ENCODE data around the gene NCOA7. TPM values are rescaled to one million over a fixed set of nuclear protein-coding genes. Genes with fewer than 3 reads are reported as not detected.

The NCOA7 gene
- total and polyA plus RNA-seq, 9 of the 15 experiments (the other 6 are each of a cell fraction or from before 2014, with no cell fraction given) = 5.8 to 14.6 (median 9.3) TPM

DNA sequence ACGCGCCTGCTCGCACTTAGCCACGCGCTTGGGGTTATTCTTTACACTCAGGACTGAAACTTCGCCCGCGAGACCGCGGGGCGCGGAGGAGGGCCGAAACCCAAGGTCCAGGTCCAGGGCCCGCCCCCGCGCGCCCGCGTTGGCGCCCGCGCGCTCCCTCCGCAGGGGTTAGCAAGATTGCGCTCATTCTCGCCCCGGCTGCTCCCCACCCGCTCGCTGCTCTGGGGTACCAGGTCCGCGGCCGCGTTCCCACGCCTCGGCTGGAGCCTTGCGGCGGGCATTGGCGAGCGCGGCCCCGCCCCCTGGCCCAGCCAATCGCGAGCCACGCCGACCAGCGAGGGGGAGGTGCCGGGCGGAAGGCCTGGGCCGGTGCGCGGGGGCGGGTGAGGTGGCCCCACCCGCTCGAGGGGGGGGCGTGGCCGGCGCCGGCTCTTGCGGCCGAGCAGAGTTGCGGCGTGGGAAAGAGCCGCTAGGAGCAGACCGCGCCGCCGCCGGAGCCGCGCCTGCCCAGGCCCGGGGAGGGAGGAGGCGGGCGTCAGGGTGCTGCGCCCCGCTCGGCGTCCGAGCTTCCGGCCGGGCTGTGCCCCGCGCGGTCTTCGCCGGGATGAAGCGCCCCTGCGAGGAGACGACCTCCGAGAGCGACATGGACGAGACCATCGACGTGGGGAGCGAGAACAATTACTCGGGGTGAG is 41.4 kb upstream of the NCOA7 start, which contains the start of gene HEY2 (continued):
- TF ChIP-seq SMARCC2 (IDR thresholded peaks at IDR 0.05; ENCODE audit: low read depth) (no peak), MTF1 (CRISPR knock-in tag; IDR thresholded peaks at IDR 0.05; ENCODE audit: borderline replicate concordance) (no peak), KHSRP (IDR thresholded peaks at IDR 0.05) (no peak), CREB1 (IDR thresholded peaks at IDR 0.05) (peak; percentile 17), CREB1 (CRISPR knock-in tag; IDR thresholded peaks at IDR 0.05) (no peak; the same call in 1 of the 2 replicates), WHSC1 (IDR thresholded peaks at IDR 0.05; ENCODE audit: low read length) (no peak), BRD4 (IDR thresholded peaks at IDR 0.05) (no peak), FOSL1 (tag; conservative IDR thresholded peaks at IDR 0.05) (no peak), HLTF (IDR thresholded peaks at IDR 0.05) (no peak), PCBP1 (IDR thresholded peaks at IDR 0.05; ENCODE audit: low read depth, low read length, poor library complexity, severe bottlenecking) (no peak), GTF2F1 (IDR thresholded peaks at IDR 0.05; ENCODE audit: low read depth, low read length) (no peak), MCM7 (IDR thresholded peaks at IDR 0.05) (no peak), TAF9B (IDR thresholded peaks at IDR 0.05; ENCODE audit: partially characterized antibody) (no peak), POLR2H (tag; IDR thresholded peaks at IDR 0.05; ENCODE audit: low read depth) (no peak), BDP1 (IDR thresholded peaks at IDR 0.05; ENCODE audit: insufficient read depth, insufficient read length) (no peak), MTA1 (IDR thresholded peaks at IDR 0.05; ENCODE audit: borderline replicate concordance) (no peak), ZFX (CRISPR knock-in tag; IDR thresholded peaks at IDR 0.05) (peak; percentile 66), JUNB (CRISPR knock-in tag; conservative IDR thresholded peaks at IDR 0.05) (no peak)
- TF ChIP-seq, protein P1, sequence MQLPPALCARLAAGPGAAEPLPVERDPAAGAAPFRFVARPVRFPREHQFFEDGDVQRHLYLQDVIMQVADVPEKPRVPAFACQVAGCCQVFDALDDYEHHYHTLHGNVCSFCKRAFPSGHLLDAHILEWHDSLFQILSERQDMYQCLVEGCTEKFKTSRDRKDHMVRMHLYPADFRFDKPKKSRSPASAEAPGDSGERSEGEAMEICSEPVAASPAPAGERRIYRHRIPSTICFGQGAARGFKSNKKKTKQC (CRISPR knock-in tag; IDR thresholded peaks at IDR 0.05) = peak; percentile 71; the same call in 1 of the 2 replicates
- TF ChIP-seq, protein P2, sequence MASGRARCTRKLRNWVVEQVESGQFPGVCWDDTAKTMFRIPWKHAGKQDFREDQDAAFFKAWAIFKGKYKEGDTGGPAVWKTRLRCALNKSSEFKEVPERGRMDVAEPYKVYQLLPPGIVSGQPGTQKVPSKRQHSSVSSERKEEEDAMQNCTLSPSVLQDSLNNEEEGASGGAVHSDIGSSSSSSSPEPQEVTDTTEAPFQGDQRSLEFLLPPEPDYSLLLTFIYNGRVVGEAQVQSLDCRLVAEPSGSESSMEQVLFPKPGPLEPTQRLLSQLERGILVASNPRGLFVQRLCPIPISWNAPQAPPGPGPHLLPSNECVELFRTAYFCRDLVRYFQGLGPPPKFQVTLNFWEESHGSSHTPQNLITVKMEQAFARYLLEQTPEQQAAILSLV (tag; IDR thresholded peaks at IDR 0.05) = no peak
- TF ChIP-seq, protein P3, sequence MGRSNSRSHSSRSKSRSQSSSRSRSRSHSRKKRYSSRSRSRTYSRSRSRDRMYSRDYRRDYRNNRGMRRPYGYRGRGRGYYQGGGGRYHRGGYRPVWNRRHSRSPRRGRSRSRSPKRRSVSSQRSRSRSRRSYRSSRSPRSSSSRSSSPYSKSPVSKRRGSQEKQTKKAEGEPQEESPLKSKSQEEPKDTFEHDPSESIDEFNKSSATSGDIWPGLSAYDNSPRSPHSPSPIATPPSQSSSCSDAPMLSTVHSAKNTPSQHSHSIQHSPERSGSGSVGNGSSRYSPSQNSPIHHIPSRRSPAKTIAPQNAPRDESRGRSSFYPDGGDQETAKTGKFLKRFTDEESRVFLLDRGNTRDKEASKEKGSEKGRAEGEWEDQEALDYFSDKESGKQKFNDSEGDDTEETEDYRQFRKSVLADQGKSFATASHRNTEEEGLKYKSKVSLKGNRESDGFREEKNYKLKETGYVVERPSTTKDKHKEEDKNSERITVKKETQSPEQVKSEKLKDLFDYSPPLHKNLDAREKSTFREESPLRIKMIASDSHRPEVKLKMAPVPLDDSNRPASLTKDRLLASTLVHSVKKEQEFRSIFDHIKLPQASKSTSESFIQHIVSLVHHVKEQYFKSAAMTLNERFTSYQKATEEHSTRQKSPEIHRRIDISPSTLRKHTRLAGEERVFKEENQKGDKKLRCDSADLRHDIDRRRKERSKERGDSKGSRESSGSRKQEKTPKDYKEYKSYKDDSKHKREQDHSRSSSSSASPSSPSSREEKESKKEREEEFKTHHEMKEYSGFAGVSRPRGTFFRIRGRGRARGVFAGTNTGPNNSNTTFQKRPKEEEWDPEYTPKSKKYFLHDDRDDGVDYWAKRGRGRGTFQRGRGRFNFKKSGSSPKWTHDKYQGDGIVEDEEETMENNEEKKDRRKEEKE (IDR thresholded peaks at IDR 0.05; ENCODE audit: borderline replicate concordance in 1 of 2, control insufficient read depth in 1 of 2, low read depth in 2 of 2, low read length in 1 of 2) = no peak
- TF ChIP-seq, protein P4, sequence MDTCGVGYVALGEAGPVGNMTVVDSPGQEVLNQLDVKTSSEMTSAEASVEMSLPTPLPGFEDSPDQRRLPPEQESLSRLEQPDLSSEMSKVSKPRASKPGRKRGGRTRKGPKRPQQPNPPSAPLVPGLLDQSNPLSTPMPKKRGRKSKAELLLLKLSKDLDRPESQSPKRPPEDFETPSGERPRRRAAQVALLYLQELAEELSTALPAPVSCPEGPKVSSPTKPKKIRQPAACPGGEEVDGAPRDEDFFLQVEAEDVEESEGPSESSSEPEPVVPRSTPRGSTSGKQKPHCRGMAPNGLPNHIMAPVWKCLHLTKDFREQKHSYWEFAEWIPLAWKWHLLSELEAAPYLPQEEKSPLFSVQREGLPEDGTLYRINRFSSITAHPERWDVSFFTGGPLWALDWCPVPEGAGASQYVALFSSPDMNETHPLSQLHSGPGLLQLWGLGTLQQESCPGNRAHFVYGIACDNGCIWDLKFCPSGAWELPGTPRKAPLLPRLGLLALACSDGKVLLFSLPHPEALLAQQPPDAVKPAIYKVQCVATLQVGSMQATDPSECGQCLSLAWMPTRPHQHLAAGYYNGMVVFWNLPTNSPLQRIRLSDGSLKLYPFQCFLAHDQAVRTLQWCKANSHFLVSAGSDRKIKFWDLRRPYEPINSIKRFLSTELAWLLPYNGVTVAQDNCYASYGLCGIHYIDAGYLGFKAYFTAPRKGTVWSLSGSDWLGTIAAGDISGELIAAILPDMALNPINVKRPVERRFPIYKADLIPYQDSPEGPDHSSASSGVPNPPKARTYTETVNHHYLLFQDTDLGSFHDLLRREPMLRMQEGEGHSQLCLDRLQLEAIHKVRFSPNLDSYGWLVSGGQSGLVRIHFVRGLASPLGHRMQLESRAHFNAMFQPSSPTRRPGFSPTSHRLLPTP (IDR thresholded peaks at IDR 0.05; ENCODE audit: borderline replicate concordance, extremely low read depth, insufficient read length) = no peak
